Vagina (tissue), 2 donors: ENCODE data around the gene CYP4Z1. TPM values are rescaled to one million over a fixed set of nuclear protein-coding genes. Genes with fewer than 3 reads are reported as not detected.

ENCODE experiments used
- DNase-seq, 2 donors: peaks; one replicate each; pipeline ENCODE4 v3.0.0-alpha.2; 2017; ENCODE audit errors: extremely low spot score in 2 of 2
- H3K27ac ChIP-seq: fragments of 200-600 bp; sonication (generic); one replicate; pipeline ENCODE4 v1.5.1; 2019
- H3K27me3 ChIP-seq: fragments of 200-600 bp; sonication (generic); one replicate; pipeline ENCODE4 v1.5.1; 2019
- H3K36me3 ChIP-seq, 2 donors: fragments of 200-600 bp; sonication (generic); one replicate each; pipeline ENCODE4 v1.5.1; 2017 to 2019
- H3K4me1 ChIP-seq: fragments of 200-600 bp; sonication (generic); one replicate; pipeline ENCODE4 v1.5.1; 2019
- H3K4me3 ChIP-seq, 2 donors: fragments of 200-600 bp; sonication (generic); 1 replicate in 1 of 2; 2 replicates in 1 of 2; pipeline ENCODE4 v1.5.1; 2016 to 2019
- H3K9me3 ChIP-seq: fragments of 200-600 bp; sonication (generic); one replicate; pipeline ENCODE4 v1.5.1; 2019
- POLR2A ChIP-seq, 2 donors: fragments of 450-650 bp; IDR thresholded peaks; one replicate each; pipeline ENCODE4 v1.6.1; 2017; ENCODE audit warnings: antibody characterized with exemption in 2 of 2, mild to moderate bottlenecking in 2 of 2, moderate library complexity in 2 of 2
- POLR2AphosphoS5 ChIP-seq, 2 donors: sonication (generic); formaldehyde crosslinking; IDR thresholded peaks; one replicate each; pipeline ENCODE4 v1.9.0; 2017; ENCODE audit warnings: antibody characterized with exemption in 2 of 2, mild to moderate bottlenecking in 2 of 2, low read depth in 1 of 2; ENCODE audit not compliant: insufficient read depth in 1 of 2
- intact Hi-C: fragments of 100-400 bp; cut with DNase I; formaldehyde crosslinking; loops from one replicate; pipeline ENCODE4 v1.15.1; 2023
- total RNA-seq: library from RNA; depleted of rRNA; stranded (reverse); fragments of >200 nt; gene quantifications from one replicate; pipeline ENCODE4 v1.2.3, GENCODE V29; 2016

Gene CYP4Z1
- total RNA-seq, 1 donor from 2014 or later, result 1.2 TPM

- Histone ChIP-seq H3K4me1 (no peaks in the 10 kb centered on the region), H3K36me3 (no peaks in the 10 kb centered on the region), H3K27ac (no peak overlapping the region), H3K9me3 (no peaks in the 10 kb centered on the region), H3K4me3 (no peak overlapping the region), H3K27me3 (no peaks in the 10 kb centered on the region)
- no peak for TF ChIP-seq POLR2AphosphoS5 (IDR thresholded peaks at IDR 0.05; ENCODE audit: insufficient read depth in 1 of 2, low read depth in 1 of 2)
- no peak for TF ChIP-seq POLR2A (IDR thresholded peaks at IDR 0.05)
- intact Hi-C loops, result no loop called here
- DNase-seq, result no peak
Observed at GRCh38 chr1:47164552-47164951, 97.5 kb downstream of the CYP4Z1 start.

Other genes with a start within 250 kb of the CYP4Z1 start
- not detected for gene CYP4A11, start 125.8 kb upstream of the CYP4Z1 start, total RNA-seq
- gene CYP4X1, start 43.6 kb upstream of the CYP4Z1 start, total RNA-seq, result 17.9 TPM
- gene CYP4A22, start 70.2 kb downstream of the CYP4Z1 start, total RNA-seq, result not detected
- gene PDZK1IP1, start 122.8 kb downstream of the CYP4Z1 start, total RNA-seq, result 55.2 TPM
- 7.1 TPM for gene TAL1, start 165.0 kb downstream of the CYP4Z1 start, total RNA-seq
- gene STIL, start 246.9 kb downstream of the CYP4Z1 start, total RNA-seq, result 3.9 TPM